Heart right ventricle (tissue), 16 donors: Measurements from ENCODE around the gene P2RX3. TPM values are rescaled to one million over a fixed set of nuclear protein-coding genes. Genes with fewer than 3 reads are reported as not detected.

ENCODE experiments used
- ATAC-seq, 8 donors: fragments of 200-7000 bp; cut with Tn5 transposase; one replicate each; pipeline ENCODE4 v1.9.1; 2020; ENCODE audit warnings: mild to moderate bottlenecking in 8 of 8, moderate library complexity in 8 of 8, moderate number of reproducible peaks in 1 of 8
- DNase-seq, 2 donors: peaks; one replicate each; pipeline ENCODE4 v3.0.0-alpha.2; 2020
- H3K27ac ChIP-seq, 10 donors: fragments of 200-600 bp; sonication (generic) in 2 of 10; one replicate each; pipeline versions ENCODE4 v1.5.0 to v1.8.0; 2020 to 2022; ENCODE audit warnings: mild to moderate bottlenecking in 3 of 10
- H3K27me3 ChIP-seq, 7 donors: fragments of 200-600 bp; one replicate each; pipeline ENCODE4 v1.8.0; 2021 to 2022; ENCODE audit warnings: mild to moderate bottlenecking in 2 of 7
- H3K36me3 ChIP-seq, 9 donors: fragments of 200-600 bp; sonication (generic) in 1 of 9; one replicate each; pipeline versions ENCODE4 v1.5.0 to v1.8.0; 2020 to 2022; ENCODE audit warnings: mild to moderate bottlenecking in 2 of 9
- H3K4me1 ChIP-seq, 9 donors: fragments of 200-600 bp; sonication (generic) in 1 of 9; one replicate each; pipeline versions ENCODE4 v1.5.0 to v1.8.0; 2020 to 2022; ENCODE audit warnings: mild to moderate bottlenecking in 4 of 9
- H3K4me3 ChIP-seq, 10 donors: fragments of 200-600 bp; sonication (generic) in 2 of 10; one replicate each; pipeline versions ENCODE4 v1.5.0 to v1.8.0; 2020 to 2022; ENCODE audit warnings: mild to moderate bottlenecking in 7 of 10, moderate library complexity in 2 of 10
- H3K9me3 ChIP-seq, 11 donors: fragments of 200-600 bp in 10 of 11; sonication (generic) in 2 of 11; one replicate each; pipeline versions ENCODE4 v1.5.0 to v1.8.0; 2013 to 2022; ENCODE audit warnings: mild to moderate bottlenecking in 2 of 11, control low read depth in 1 of 11, moderate library complexity in 1 of 11
- CTCF ChIP-seq, 9 donors: fragments of 200-600 bp; sonication (generic) in 2 of 9; IDR thresholded peaks; one replicate each; pipeline versions ENCODE4 v1.5.0 to v1.8.0; 2021 to 2022; ENCODE audit warnings: antibody characterized with exemption in 9 of 9, mild to moderate bottlenecking in 5 of 9, moderate library complexity in 1 of 9
- WGBS, 2 donors: extraction: QIAGEN DNeasy Blood & Tissue Kit; methylation state at CpG; one replicate each; pipeline ENCODE4 v1.1.7; 2013; ENCODE audit warnings: inconsistent platforms in 1 of 2; 5-methylcytosine and 5-hydroxymethylcytosine counted together
- intact Hi-C, 10 donors: fragments of 100-400 bp; cut with DNase I; formaldehyde crosslinking; loops; one replicate each; pipeline versions ENCODE4 v1.11.1 to v1.14.2; 2022
- polyA plus RNA-seq, 2 donors: library from polyadenylated mRNA; stranded (reverse); fragments of 200-250 nt; gene quantifications; one replicate each; pipeline ENCODE4 v1.2.3, GENCODE V29; 2013
- total RNA-seq, 10 donors: library from RNA; stranded (reverse); fragmentation: NEBNext Ultra II Directional in 3 of 10; extraction: Animal tissue kit (Norgen Biotek cat#: 25700) in 3 of 10; gene quantifications; one replicate each; pipeline versions ENCODE4 v1.2.1 to v1.2.4, GENCODE V29; 2021 to 2023
- donor health status: Arrhythmogenic right ventricular cardiomyopathy.
- donor health status: ischemic (EF 13 %, LVEDD 7.1; RV severe dilation, severe dysfunction).
- donor health status: healthy with polysubstance abuse.
- donor health status: DM: no; HTN: yes; CAD: no.
- donor health status: DM: no; HTN: no; CAD: no.
- donor health status: ischemic (EF 25% LVEDD 6.9; RV normal size, moderate dysfunction).
- donor health status: ischemic (EF 25% LVEDD 5.7; RV mildly dilated, moderate dysfunction).
- donor health status: healthy.
- donor health status: DM: yes; HTN: yes; CAD: no.
- donor health status: Ischemic cardiomyopathy.
- donor health status: ischemic (EF 35%, LVEDD 5.7; RV mildly dilated, moderate dysfunction).
- donor health status: nonischemic (EF 11% LVEDD 7.7; RV severe dilation, severe dysfunction).
- donor health status: DM: yes; HTN: yes; CAD: no.
- donor health status: PGD.
- donor health status: ischemic (EF 29% LVEDD 5.4; RV normal size, mild dysfunction).
- donor health status: nonischemic (EF 23%, LVEDD 6.1; RV moderate dilation, normal function).

P2RX3 gene
- total and polyA plus RNA-seq, 12 donors, result 0.32 to 5.1 (median 1.4) TPM

- Histone ChIP-seq H3K36me3 (no peaks in the 10 kb centered on the region), H3K9me3 (no peaks in the 10 kb centered on the region), H3K27ac (no peak overlapping the region), H3K4me3 (no peak overlapping the region), H3K4me1 (peaks cover 0 to 7% (median 0%) of the 10 kb centered on the region in 9 donors), H3K27me3 (no peaks in the 10 kb centered on the region)
- intact Hi-C loops, result no loop called here
- DNase-seq (no peak), ATAC-seq (no peak)
- WGBS, 2 donors, result 85 to 89% methylated on average over 8 of the region's 8 CpGs
- no peak for TF ChIP-seq CTCF (IDR thresholded peaks at IDR 0.05)
Measured at GRCh38 chr11:57392066-57392762, 54.1 kb downstream of the P2RX3 start.

GRCh38 chr11:57392763-57393105 lies 54.6 kb downstream of the P2RX3 start:
- H3K4me1 ChIP-seq, result peaks cover 0 to 2% (median 0%) of the 10 kb centered on the region in 9 donors
- TF ChIP-seq CTCF (IDR thresholded peaks at IDR 0.05), result no peak
- no peak overlapping the region for H3K27ac ChIP-seq
- no peaks in the 10 kb centered on the region for H3K9me3 ChIP-seq
- 83 to 84% methylated on average over 4 of the region's 4 CpGs for WGBS, 2 donors
- intact Hi-C loops, result no loop called here
- H3K4me3 ChIP-seq, result no peak overlapping the region
- H3K27me3 ChIP-seq, result no peaks in the 10 kb centered on the region
- DNase-seq (no peak), ATAC-seq (no peak)
- no peaks in the 10 kb centered on the region for H3K36me3 ChIP-seq

GRCh38 chr11:57394203-57394965 lies 56.2 kb downstream of the P2RX3 start:
- Histone ChIP-seq H3K4me3 (no peak overlapping the region), H3K36me3 (no peaks in the 10 kb centered on the region), H3K27ac (no peak overlapping the region), H3K27me3 (no peaks in the 10 kb centered on the region), H3K4me1 (no peaks in the 10 kb centered on the region), H3K9me3 (no peaks in the 10 kb centered on the region)
- ATAC-seq (no peak), DNase-seq (no peak)
- no peak for TF ChIP-seq CTCF (IDR thresholded peaks at IDR 0.05)
- 77 to 80% methylated on average over 4 of the region's 4 CpGs for WGBS, 2 donors
- intact Hi-C loops, result no loop called here

- TF ChIP-seq CTCF (IDR thresholded peaks at IDR 0.05), result no peak
- H3K36me3 ChIP-seq, result no peaks in the 10 kb centered on the region
- no peak overlapping the region for H3K4me3 ChIP-seq
- no peaks in the 10 kb centered on the region for H3K27me3 ChIP-seq
- intact Hi-C loops, result no loop called here
- no peak for DNase-seq
- no peak for ATAC-seq
- no peak overlapping the region for H3K27ac ChIP-seq
- no peaks in the 10 kb centered on the region for H3K9me3 ChIP-seq
- no peaks in the 10 kb centered on the region for H3K4me1 ChIP-seq
- WGBS, 2 donors, result 76 to 77% methylated on average over 11 of the region's 11 CpGs
Measured at GRCh38 chr11:57395905-57396623, 57.9 kb downstream of the P2RX3 start.
